Sigmoid colon (tissue), 4 donors: Measurements from ENCODE around the gene MAFF.

Source experiments
- EP300 ChIP-seq, 4 donors: sonication (generic); formaldehyde crosslinking; IDR thresholded peaks; one replicate each; pipeline ENCODE4 v1.6.1; 2017; ENCODE audit warnings: antibody characterized with exemption in 4 of 4
- POLR2A ChIP-seq, 2 donors: fragments of 450-650 bp; IDR thresholded peaks; one replicate each; pipeline ENCODE4 v1.6.1; 2016; ENCODE audit warnings: antibody characterized with exemption in 2 of 2, mild to moderate bottlenecking in 2 of 2, moderate library complexity in 2 of 2
- POLR2AphosphoS5 ChIP-seq, 4 donors: sonication (generic); formaldehyde crosslinking; IDR thresholded peaks; one replicate each; pipeline ENCODE4 v1.6.1; 2017; ENCODE audit warnings: antibody characterized with exemption in 4 of 4
- TF ChIP-seq, protein P1 (sequence below), 4 experiments: fragments of 450-650 bp in 3 of 4; fragments of 200-600 bp in 1 of 4; IDR thresholded peaks; one replicate each; pipeline ENCODE4 v1.5.1; 2016 to 2019; ENCODE audit warnings: antibody characterized with exemption in 4 of 4, mild to moderate bottlenecking in 3 of 4, moderate library complexity in 2 of 4

DNA sequence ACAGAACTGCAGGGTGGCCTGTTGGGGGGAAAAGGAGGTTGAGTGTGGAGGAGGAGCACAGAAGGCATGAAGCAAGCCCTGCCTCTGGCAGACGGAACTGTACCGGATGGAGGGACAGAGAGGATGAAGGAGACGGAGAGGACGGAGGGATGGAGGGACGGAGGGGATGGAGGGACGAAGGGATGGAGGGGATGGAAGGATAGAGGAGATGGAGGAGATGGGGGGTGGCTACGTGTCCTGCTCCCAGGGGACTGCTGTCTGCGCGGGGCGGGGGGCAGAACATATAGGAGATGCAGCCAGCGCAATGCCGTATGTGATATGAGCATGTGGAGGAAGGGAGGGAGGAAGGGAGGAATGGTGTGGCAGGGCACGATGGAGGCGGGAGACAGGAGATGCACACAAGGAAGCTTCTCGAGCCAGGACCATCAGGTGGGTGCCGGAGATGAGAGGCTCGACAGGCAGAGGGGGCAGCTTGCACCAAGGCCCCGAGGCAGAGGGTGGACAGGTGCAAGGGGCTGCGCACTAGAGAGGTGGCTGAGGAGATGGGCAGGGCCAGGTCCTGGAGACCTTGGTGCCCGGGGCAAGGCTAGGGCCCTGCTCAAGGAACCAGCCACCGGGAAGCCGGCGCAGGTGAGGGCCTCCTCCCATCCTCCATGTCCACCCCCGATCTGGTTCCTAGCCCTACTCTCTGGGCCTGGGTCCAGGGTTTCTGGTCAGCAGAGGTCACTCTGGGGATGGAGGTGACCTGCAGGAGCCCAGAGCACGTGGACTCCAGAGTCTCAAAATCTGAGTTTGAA, 25.3 kb downstream of the MAFF start:
- TF ChIP-seq, protein P1, sequence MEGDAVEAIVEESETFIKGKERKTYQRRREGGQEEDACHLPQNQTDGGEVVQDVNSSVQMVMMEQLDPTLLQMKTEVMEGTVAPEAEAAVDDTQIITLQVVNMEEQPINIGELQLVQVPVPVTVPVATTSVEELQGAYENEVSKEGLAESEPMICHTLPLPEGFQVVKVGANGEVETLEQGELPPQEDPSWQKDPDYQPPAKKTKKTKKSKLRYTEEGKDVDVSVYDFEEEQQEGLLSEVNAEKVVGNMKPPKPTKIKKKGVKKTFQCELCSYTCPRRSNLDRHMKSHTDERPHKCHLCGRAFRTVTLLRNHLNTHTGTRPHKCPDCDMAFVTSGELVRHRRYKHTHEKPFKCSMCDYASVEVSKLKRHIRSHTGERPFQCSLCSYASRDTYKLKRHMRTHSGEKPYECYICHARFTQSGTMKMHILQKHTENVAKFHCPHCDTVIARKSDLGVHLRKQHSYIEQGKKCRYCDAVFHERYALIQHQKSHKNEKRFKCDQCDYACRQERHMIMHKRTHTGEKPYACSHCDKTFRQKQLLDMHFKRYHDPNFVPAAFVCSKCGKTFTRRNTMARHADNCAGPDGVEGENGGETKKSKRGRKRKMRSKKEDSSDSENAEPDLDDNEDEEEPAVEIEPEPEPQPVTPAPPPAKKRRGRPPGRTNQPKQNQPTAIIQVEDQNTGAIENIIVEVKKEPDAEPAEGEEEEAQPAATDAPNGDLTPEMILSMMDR (IDR thresholded peaks at IDR 0.05) = no peak
- no peak for TF ChIP-seq EP300 (IDR thresholded peaks at IDR 0.05)
- TF ChIP-seq POLR2A (IDR thresholded peaks at IDR 0.05) = no peak
- TF ChIP-seq POLR2AphosphoS5 (IDR thresholded peaks at IDR 0.05) = no peak
